ENCODE data around the gene BBC3.

BBC3 gene

GRCh38 chr19:47221080-47221841, 9.7 kb downstream of the BBC3 start:
- TF ChIP-seq, protein P1, sequence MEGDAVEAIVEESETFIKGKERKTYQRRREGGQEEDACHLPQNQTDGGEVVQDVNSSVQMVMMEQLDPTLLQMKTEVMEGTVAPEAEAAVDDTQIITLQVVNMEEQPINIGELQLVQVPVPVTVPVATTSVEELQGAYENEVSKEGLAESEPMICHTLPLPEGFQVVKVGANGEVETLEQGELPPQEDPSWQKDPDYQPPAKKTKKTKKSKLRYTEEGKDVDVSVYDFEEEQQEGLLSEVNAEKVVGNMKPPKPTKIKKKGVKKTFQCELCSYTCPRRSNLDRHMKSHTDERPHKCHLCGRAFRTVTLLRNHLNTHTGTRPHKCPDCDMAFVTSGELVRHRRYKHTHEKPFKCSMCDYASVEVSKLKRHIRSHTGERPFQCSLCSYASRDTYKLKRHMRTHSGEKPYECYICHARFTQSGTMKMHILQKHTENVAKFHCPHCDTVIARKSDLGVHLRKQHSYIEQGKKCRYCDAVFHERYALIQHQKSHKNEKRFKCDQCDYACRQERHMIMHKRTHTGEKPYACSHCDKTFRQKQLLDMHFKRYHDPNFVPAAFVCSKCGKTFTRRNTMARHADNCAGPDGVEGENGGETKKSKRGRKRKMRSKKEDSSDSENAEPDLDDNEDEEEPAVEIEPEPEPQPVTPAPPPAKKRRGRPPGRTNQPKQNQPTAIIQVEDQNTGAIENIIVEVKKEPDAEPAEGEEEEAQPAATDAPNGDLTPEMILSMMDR (conservative IDR thresholded peaks at IDR 0.05; ENCODE audit: low read length) = no peak
- no peak for DNase-seq (ENCODE audit: low read depth)
- no peak overlapping the region for H3K4me3 ChIP-seq (ENCODE audit: low read length)

- DNase-seq (ENCODE audit: low read depth) = no peak
- TF ChIP-seq, protein P1 (conservative IDR thresholded peaks at IDR 0.05; ENCODE audit: low read length) = no peak
- H3K4me3 ChIP-seq (ENCODE audit: low read length) = no peak overlapping the region
Observed at GRCh38 chr19:47215581-47215980, 15.4 kb downstream of the BBC3 start.

- TF ChIP-seq, protein P1 (conservative IDR thresholded peaks at IDR 0.05; ENCODE audit: low read length) = peak; percentile 85
- peak; percentile 81 for DNase-seq (ENCODE audit: low read depth)
- no peak overlapping the region for H3K4me3 ChIP-seq (ENCODE audit: low read length)
Observed at GRCh38 chr19:47210689-47211316, 20.2 kb downstream of the BBC3 start.

- DNase-seq (ENCODE audit: low read depth) = no peak
- TF ChIP-seq, protein P1 (conservative IDR thresholded peaks at IDR 0.05; ENCODE audit: low read length) = no peak
- H3K4me3 ChIP-seq (ENCODE audit: low read length) = no peak overlapping the region
Observed at GRCh38 chr19:47210180-47210490, 20.9 kb downstream of the BBC3 start.

- H3K4me3 ChIP-seq (ENCODE audit: low read length) = no peak overlapping the region
- TF ChIP-seq, protein P1 (conservative IDR thresholded peaks at IDR 0.05; ENCODE audit: low read length) = no peak
- peak; percentile 28 for DNase-seq (ENCODE audit: low read depth)
Observed at GRCh38 chr19:47209319-47210179, 21.4 kb downstream of the BBC3 start.

- no peak for DNase-seq (ENCODE audit: low read depth)
- TF ChIP-seq, protein P1 (conservative IDR thresholded peaks at IDR 0.05; ENCODE audit: low read length) = no peak
- no peak overlapping the region for H3K4me3 ChIP-seq (ENCODE audit: low read length)
Observed at GRCh38 chr19:47203254-47203653, 27.7 kb downstream of the BBC3 start.
